Psoas muscle (tissue), 8 donors: ENCODE results near the gene UQCR10. TPM values are rescaled to one million over a fixed set of nuclear protein-coding genes. Genes with fewer than 3 reads are reported as not detected.

ENCODE experiments used
- ATAC-seq, 4 donors: fragments of 200-7000 bp; cut with Tn5 transposase; one replicate each; pipeline ENCODE4 v1.9.1; 2020; ENCODE audit warnings: moderate library complexity in 3 of 4, mild to moderate bottlenecking in 2 of 4
- DNase-seq, 2 donors: peaks; one replicate each; pipeline ENCODE4 v3.0.0-alpha.2; 2020
- H3K27ac ChIP-seq: fragments of 200-600 bp; one replicate; pipeline ENCODE4 v1.8.0; 2022
- H3K27me3 ChIP-seq, 3 donors: fragments of 200-600 bp in 1 of 3; one replicate each; pipeline versions ENCODE4 v1.6.1 to v1.8.0; 2013 to 2022; ENCODE audit warnings: low read length in 2 of 3, mild to moderate bottlenecking in 2 of 3, moderate library complexity in 1 of 3; ENCODE audit not compliant: insufficient read depth in 3 of 3
- H3K36me3 ChIP-seq, 2 donors: fragments of 200-600 bp in 1 of 2; one replicate each; pipeline versions ENCODE4 v1.6.1 to v1.8.0; 2013 to 2022; ENCODE audit warnings: low read depth in 1 of 2, mild to moderate bottlenecking in 1 of 2, moderate library complexity in 1 of 2; ENCODE audit not compliant: insufficient read depth in 1 of 2
- H3K4me1 ChIP-seq: fragments of 200-600 bp; one replicate; pipeline ENCODE4 v1.8.0; 2022
- H3K4me3 ChIP-seq: fragments of 200-600 bp; one replicate; pipeline ENCODE4 v1.8.0; 2022; ENCODE audit warnings: mild to moderate bottlenecking
- H3K9me3 ChIP-seq: fragments of 200-600 bp; one replicate; pipeline ENCODE4 v1.8.0; 2022
- CTCF ChIP-seq: fragments of 200-600 bp; IDR thresholded peaks from one replicate; pipeline ENCODE4 v1.8.0; 2022; ENCODE audit warnings: antibody characterized with exemption
- WGBS, 3 donors: extraction: QIAGEN DNeasy Blood & Tissue Kit; methylation state at CpG; one replicate each; pipeline versions ENCODE4 v1.1.6 to v1.1.7; 2013; 5-methylcytosine and 5-hydroxymethylcytosine counted together
- intact Hi-C, 2 donors: fragments of 100-400 bp; cut with DNase I; formaldehyde crosslinking; loops; one replicate each; pipeline versions ENCODE4 v1.11.0 to v1.14.2; 2022
- polyA plus RNA-seq, 3 donors: library from polyadenylated mRNA; stranded (reverse); fragments of 200-250 nt; gene quantifications; one replicate each; pipeline ENCODE4 v1.2.3, GENCODE V29; 2013
- total RNA-seq, 4 donors: library from RNA; stranded (reverse); fragmentation: NEBNext Ultra II Directional in 2 of 4; extraction: Animal tissue kit (Norgen Biotek cat#: 25700) in 2 of 4; gene quantifications; one replicate each; pipeline versions ENCODE4 v1.2.1 to v1.2.4, GENCODE V29; 2021 to 2023
- donor health status: healthy with polysubstance abuse.
- donor health status: DM: no; HTN: no; CAD: no; lungs with moderate emphysema.
- donor health status: Bipolar disorder and iron deficiency.
- donor health status: healthy.
- donor health status: DM: yes; HTN: yes; CAD: no.
- donor health status: DM: no; HTN: no; CAD: no.
- donor health status: DM: no; HTN: no; CAD: no.
- donor health status: DM: yes; HTN: yes; CAD: no.

UQCR10 gene
- total and polyA plus RNA-seq, 7 donors, result 247 to 533 (median 411) TPM

GRCh38 chr22:29731058-29731850 lies 35.9 kb upstream of the UQCR10 start:
- no peaks in the 10 kb centered on the region for H3K27me3 ChIP-seq
- H3K36me3 ChIP-seq, result peaks cover 0 to 28% of the 10 kb centered on the region in 2 donors
- 75 to 80% (median 79%) methylated on average over 18 of the region's 18 CpGs for WGBS, 3 donors
- H3K27ac ChIP-seq, result no peak overlapping the region
- no peak overlapping the region for H3K4me3 ChIP-seq
- TF ChIP-seq CTCF, result no peak
- ATAC-seq (no peak), DNase-seq (no peak)
- peaks cover 20% of the 10 kb centered on the region for H3K4me1 ChIP-seq
- intact Hi-C loops, result no loop called here
- H3K9me3 ChIP-seq, result no peaks in the 10 kb centered on the region

- DNase-seq (no peak), ATAC-seq (peak in 2 of 4 donors; percentile 6 to 31)
- Histone ChIP-seq H3K27me3 (no peaks in the 10 kb centered on the region), H3K36me3 (peaks cover 0 to 30% of the 10 kb centered on the region in 2 donors), H3K4me3 (no peak overlapping the region), H3K4me1 (peaks cover 20% of the 10 kb centered on the region), H3K9me3 (no peaks in the 10 kb centered on the region), H3K27ac (no peak overlapping the region)
- intact Hi-C loops, result no loop called here
- no peak for TF ChIP-seq CTCF
- 78 to 89% (median 82%) methylated on average over 6 of the region's 6 CpGs for WGBS, 3 donors
These were observed 34.3 kb upstream of the UQCR10 start for GRCh38 chr22:29732883-29733282.

GRCh38 chr22:29733362-29734201 lies 33.6 kb upstream of the UQCR10 start:
- peak; percentile 62 to 80 (median 79) for ATAC-seq
- H3K27me3 ChIP-seq, result no peaks in the 10 kb centered on the region
- H3K4me3 ChIP-seq, result no peak overlapping the region
- H3K36me3 ChIP-seq, result peaks cover 0 to 33% of the 10 kb centered on the region in 2 donors
- no peak for TF ChIP-seq CTCF
- DNase-seq, result peak; percentile 53 to 81
- H3K4me1 ChIP-seq, result peaks cover 20% of the 10 kb centered on the region
- 32 to 54% (median 40%) methylated on average over 19 of the region's 19 CpGs for WGBS, 3 donors
- intact Hi-C loops, result no loop called here
- peak overlapping the region; percentile 43 for H3K27ac ChIP-seq
- H3K9me3 ChIP-seq, result no peaks in the 10 kb centered on the region

GRCh38 chr22:29734406-29734805 lies 32.8 kb upstream of the UQCR10 start:
- ATAC-seq (no peak), DNase-seq (no peak)
- TF ChIP-seq CTCF, result no peak
- Histone ChIP-seq H3K4me1 (peaks cover 20% of the 10 kb centered on the region), H3K27ac (no peak overlapping the region), H3K4me3 (no peak overlapping the region), H3K36me3 (peaks cover 0 to 41% of the 10 kb centered on the region in 2 donors), H3K27me3 (no peaks in the 10 kb centered on the region), H3K9me3 (no peaks in the 10 kb centered on the region)
- intact Hi-C loops, result no loop called here
- 92 to 96% (median 93%) methylated on average over 8 of the region's 8 CpGs for WGBS, 3 donors
